SK-MEL-5 (cell line): Measurements from ENCODE around the gene SDS. TPM values are rescaled to one million over a fixed set of nuclear protein-coding genes. Genes with fewer than 3 reads are reported as not detected.
A peak's percentile ranks its signal among the peaks of the same experiment; 100 is the strongest.
"Not testable (repeated sequence)": the region's sequence is repeated elsewhere in the genome, so short reads cannot be mapped to it uniquely, and the experiment has no call there.

Experiments used
- DNase-seq: peaks from one replicate; pipeline ENCODE4 v3.0.0-alpha.2; 2016; ENCODE audit warnings: low read depth, low spot score
- in situ Hi-C: cut with HindIII; loops from 2 replicates; pipeline ENCODE4 v1.10.0; 2016; ENCODE audit warnings: low sequenced_read_pairs, high pct_unique_total_duplicates, low pct_unique_long_range_greater_than_20kb
- total RNA-seq: library from RNA; depleted of rRNA; stranded (reverse); fragments of >200 nt; shearing (Covaris generic); gene quantifications from 2 replicates; pipeline ENCODE4 v1.2.3, GENCODE V29; 2014

SDS gene
- total RNA-seq, 1 experiment from 2014 or later: not detected

GRCh38 chr12:113369391-113369985 lies 34.2 kb downstream of the SDS start:
- in situ Hi-C loops: no loop called here
- DNase-seq: peak; percentile 19

- in situ Hi-C loops: no loop called here
- peak; percentile 52 for DNase-seq
Measured at GRCh38 chr12:113368331-113368730, 35.4 kb downstream of the SDS start.

GRCh38 chr12:113366827-113367226 lies 36.9 kb downstream of the SDS start:
- DNase-seq: no peak
- in situ Hi-C loops: no loop called here

DNA sequence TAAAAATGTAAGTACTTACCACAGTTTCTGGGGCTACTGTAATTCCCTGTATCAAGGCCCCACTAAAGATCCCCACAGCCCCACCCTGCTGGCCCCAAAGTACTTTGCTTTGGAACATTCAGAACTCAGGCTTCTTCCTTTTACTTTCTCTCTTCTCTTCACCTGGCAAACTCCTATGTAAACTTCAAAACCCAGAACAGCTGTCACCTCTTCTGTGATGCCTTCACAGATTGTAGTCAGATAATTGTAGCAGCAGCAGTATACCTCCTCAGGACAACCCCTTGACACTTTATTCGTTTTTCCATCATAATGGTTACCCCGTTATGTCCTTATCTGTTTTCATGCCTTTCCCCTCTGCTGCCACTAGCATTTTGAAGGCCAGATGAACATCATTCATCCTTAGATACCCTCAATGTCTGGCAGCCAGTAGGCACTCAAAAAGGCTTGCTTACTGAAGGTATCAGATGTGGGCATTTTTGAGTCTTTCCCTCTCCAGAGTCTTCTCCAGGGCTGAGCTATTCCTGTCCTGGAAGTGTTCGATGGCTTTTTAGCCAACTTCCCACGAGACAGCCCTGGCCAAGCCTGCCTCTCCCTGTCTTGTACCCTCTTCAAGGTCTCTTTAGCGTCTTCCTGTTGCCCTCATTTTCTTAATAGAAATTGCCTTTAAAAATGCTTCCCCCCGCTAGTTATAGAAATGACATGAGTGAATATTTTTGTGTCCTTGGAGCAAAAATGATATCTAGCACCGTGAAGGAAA lies 37.9 kb downstream of the SDS start:
- in situ Hi-C loops: no loop called here
- no peak for DNase-seq

- in situ Hi-C loops: no loop called here
- DNase-seq: no peak
Measured at GRCh38 chr12:113364698-113365097, 39.0 kb downstream of the SDS start.

DNA sequence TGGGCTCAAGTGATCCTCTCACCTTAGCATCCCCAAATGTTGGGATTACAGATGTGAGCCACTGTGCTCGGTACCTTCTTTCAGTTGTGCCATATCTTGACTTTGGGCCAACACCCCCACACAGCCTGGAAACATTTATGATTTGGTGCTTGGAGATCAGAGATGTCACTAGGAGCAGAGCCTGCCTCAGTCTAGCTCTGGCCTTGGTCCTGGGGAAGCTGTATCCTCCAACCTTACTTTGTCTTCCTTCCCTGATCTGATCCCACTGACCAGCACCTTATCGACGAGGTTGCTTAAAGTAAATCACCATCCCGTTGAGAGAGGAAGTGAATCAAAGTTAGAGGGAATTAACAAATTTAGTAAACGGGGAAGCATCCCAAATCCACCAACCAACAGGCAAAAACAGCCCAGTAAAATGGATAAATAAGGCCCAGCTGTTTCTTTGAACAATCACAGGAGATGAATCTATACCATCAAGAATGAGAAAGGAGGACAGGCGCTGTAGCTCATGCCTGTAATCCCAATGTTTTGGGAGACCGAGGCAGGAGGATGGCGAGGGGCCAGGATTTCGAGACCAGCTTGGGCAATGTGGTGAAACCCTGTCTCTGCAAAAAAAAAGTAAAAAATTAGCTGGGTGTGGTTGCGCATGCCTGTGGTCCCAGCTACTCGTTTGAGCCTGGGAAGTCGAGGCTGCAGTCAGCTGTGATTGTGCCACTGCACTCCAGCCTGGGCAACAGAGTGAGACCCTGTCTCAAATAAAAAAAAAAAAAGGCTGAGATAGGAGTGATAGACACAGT lies 41.9 kb downstream of the SDS start:
- no peak for DNase-seq
- in situ Hi-C loops: no loop called here

DNA sequence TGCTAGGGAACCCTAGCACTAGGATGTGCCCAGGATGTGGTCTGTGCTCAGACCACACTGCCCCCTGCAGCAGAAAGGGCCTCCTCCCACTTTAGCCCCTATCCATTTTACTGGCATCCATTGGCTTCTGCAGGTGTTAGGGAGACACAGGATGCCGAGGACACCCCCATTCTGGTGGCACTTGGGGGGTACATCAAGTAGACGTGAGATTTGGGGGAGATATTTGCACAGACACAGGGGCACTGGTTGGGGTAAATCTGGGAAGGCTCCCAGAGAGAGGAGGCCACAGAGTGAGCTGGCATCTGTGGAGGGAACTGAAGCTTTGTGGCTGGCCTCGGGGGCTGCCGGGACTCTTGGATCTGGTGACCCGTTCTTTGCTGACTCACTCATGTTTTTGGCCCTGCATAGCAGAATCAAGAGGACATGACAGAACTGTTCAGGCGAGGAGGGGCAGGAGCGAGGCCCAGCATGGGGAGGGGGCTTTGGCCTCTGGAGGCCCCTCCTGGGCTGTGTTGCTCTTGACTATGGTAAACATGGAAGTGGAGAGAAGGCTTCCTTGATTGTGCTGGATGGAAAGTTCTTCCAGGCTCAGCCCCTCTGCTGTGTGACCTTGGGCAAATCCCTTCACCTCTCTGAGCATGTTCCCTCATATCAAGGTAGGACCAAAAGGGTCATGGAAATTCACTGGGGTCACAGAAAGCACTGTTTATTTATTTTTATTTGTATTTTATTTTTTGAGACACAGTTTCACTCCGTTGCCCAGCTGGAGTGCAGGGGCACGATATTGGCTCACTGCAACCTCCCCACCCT lies 43.5 kb downstream of the SDS start:
- in situ Hi-C loops: no loop called here
- no peak for DNase-seq

DNA sequence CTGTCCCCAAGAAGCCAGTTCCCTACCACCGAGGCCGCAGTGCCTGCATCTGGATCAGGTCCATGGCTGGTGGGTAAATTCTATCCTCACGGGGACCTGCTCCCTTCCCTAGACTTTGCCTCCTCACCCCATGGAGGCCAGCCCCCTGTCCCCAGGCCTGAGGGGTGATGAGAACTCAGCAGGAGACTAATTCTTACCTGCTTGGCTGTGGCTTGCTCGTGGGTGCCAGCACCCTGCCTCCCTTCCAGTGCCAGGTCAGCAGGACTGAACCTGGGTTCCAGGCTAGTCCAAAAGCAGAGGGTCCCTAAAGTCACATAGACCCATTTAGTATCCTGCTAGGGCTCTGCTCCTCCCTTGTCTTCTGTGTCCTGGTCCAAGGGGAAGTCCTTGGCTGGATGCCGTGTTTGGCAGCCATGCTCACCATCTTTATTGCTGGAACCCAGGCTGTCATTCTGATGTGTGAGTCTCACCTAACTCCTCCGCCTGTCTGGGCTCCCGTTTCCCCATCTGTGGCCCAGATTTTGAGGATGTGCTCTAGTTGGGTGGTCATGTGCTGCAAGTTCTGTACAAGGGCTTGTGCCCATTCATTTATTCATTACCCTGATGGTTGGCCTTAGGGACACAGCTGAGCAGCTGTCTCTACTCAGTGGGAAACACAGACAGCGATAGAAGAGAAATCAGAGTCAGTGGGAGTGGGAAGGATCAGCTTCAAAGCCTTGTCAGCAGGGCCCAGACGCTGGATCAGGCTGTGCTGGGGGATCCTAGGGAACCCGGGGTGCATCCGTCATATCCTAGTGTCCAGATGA lies 44.4 kb downstream of the SDS start:
- in situ Hi-C loops: no loop called here
- no peak for DNase-seq

DNA sequence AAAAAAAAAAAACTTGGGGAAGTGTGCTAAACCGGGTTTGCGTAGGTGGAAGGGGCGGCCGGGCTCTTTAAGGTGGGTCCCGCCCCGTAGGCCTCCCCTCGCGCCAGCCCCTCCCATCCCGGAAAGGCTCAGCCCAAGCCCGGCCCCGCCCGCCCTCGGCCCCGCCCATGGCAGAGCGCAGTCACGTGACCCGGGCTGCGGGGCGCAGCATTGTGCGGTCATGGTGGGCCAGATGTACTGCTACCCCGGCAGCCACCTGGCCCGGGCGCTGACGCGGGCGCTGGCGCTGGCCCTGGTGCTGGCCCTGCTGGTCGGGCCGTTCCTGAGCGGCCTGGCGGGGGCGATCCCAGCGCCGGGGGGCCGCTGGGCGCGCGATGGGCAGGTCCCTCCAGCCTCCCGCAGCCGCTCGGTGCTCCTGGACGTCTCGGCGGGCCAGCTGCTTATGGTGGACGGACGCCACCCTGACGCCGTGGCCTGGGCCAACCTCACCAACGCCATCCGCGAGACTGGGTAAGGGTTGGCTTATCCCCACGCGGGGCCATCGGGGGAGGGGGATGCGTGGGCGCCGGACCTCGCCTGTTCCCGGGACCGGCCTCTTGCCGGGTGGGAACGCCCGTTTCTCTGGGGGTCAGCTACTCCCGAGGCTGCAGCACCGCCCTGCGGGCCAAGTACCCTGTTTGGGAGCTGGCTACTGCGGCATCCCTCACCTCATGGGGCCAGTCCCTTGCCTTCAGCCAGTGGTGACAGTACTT lies 45.1 kb downstream of the SDS start, which contains the start of gene PLBD2:
TSS of gene PLBD2 (plus strand) at position 207 of the 752 bp plus-strand sequence. CDS start at position 221, 14 bp downstream.
- in situ Hi-C loops: no loop called here

GRCh38 chr12:113354192-113354591 lies 49.5 kb downstream of the SDS start:
- in situ Hi-C loops, DNase-seq: not testable (repeated sequence)

More for the DNA sequence above, 45.1 kb downstream of the SDS start, which contains the start of gene PLBD2:
- peak; percentile 93 for DNase-seq

- no peak for DNase-seq
- in situ Hi-C loops: no loop called here
Measured at GRCh38 chr12:113351089-113351488, 52.6 kb downstream of the SDS start.

- no peak for DNase-seq
- in situ Hi-C loops: no loop called here
Measured at GRCh38 chr12:113348849-113349536, 54.7 kb downstream of the SDS start.

DNA sequence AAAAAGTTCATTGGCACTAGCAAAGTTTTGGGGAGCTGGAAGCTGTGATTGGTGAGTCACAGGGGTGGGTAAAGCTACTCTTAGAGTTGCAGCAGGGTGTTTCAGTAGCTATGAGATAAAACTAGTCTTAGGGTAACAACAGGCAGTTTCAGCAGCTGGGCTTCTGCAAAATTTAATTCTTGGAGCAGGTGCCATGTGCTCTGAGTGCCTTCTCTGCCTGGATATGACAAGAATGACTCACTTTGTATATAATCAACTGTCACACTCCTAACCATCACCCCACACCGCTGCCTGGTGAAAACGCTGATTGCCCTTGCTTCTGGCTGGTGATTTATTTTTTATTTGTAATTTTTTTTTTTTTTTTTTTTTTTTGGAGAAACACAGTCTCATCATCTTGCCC lies 55.8 kb downstream of the SDS start:
- in situ Hi-C loops: no loop called here
- no peak for DNase-seq

- DNase-seq: no peak
- in situ Hi-C loops: no loop called here
Measured at GRCh38 chr12:113347107-113347506, 56.6 kb downstream of the SDS start.

DNA sequence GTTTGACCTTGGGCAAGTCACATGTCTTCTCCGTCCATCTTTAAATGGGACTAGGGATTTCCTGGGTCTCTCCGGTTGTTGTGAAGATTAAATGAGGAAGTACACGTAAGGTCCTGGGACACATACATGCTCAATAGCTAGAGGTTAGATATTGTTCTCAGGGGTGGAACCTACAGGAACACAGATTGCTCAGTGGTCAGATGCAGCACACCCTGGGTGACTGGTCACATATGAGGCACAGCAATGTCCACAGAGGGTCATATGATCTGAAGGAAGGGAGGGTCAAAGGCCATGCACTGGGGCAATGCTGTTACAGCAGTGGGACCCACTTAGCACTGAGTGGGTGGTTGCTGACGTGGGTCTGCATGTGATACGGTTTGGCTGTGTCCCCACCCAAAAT lies 57.3 kb downstream of the SDS start:
- no peak for DNase-seq
- in situ Hi-C loops: no loop called here

DNA sequence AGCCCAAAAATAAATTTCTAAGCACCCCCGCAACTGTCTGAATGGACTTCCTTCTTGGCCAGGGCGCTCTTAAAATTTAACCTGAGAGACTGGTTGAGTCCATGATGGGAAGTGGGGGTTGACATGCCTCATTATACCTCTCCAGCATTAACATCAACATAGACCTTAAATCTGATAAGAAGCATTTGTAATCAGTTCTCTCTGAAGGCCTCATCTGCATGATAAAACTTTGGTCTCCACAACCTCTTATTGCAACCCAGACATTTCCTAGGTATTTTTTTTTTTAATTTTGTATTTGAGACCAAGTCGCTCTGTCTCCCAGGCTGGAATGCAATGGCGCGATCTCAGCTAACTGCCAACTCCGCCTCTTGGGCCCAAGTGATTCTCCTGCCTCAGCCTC lies 58.4 kb downstream of the SDS start:
- in situ Hi-C loops: no loop called here
- no peak for DNase-seq
